Measurements from ENCODE around the gene HDAC3. TPM values are rescaled to one million over a fixed set of nuclear protein-coding genes. Genes with fewer than 3 reads are reported as not detected.

HDAC3 gene
- total RNA-seq, 2 donors from 2014 or later, result 73.3 to 78.9 TPM

- H3K27ac Mint-ChIP-seq, result no peak overlapping the region
- WGBS, 2 experiments (ENCODE audit: insufficient coverage in 1 of 2, insufficient read length in 1 of 2), result 94 to 100% methylated on average over 2 to 3 of the region's 3 CpGs
Measured at GRCh38 chr5:141609044-141609443, 27.6 kb downstream of the HDAC3 start.

GRCh38 chr5:141608557-141608956, 28.1 kb downstream of the HDAC3 start:
- Histone ChIP-seq H3K9me3 (ENCODE audit: control insufficient read depth, low read length) (no peaks in the 10 kb centered on the region), H3K27me3 (ENCODE audit: control insufficient read depth, insufficient read depth, low read length, poor library complexity, severe bottlenecking) (no peaks in the 10 kb centered on the region), H3K4me3 (ENCODE audit: low read length) (no peak overlapping the region), H3K36me3 (ENCODE audit: control insufficient read depth, insufficient read depth, low read length) (peaks cover 19% of the 10 kb centered on the region), H3K27ac (ENCODE audit: low read depth, low read length) (no peak overlapping the region), H3K9ac (ENCODE audit: extremely low read depth, low read length, poor library complexity, severe bottlenecking) (no peak overlapping the region), H3K4me1 (ENCODE audit: control insufficient read depth, insufficient read depth, low read length) (peaks cover 1% of the 10 kb centered on the region)
- no peaks in the 10 kb centered on the region for H3K9me3 Mint-ChIP-seq
- TF ChIP-seq CTCF (conservative IDR thresholded peaks at IDR 0.05), result no peak
- H3K4me1 Mint-ChIP-seq, result peaks cover 30% of the 10 kb centered on the region
- DNase-seq, result no peak
- peak overlapping the region; percentile 37 for H3K27ac Mint-ChIP-seq
- 100% methylated on average over 1 of the region's 1 CpG; no CpG with 5 or more reads in 1 of the 2 experiments for WGBS, 2 experiments (ENCODE audit: insufficient coverage in 1 of 2, insufficient read length in 1 of 2)
- H3K27me3 Mint-ChIP-seq (ENCODE audit: insufficient read depth), result no peaks in the 10 kb centered on the region
- peaks cover 13% of the 10 kb centered on the region for H3K36me3 Mint-ChIP-seq (ENCODE audit: low read depth)
- H3K4me3 Mint-ChIP-seq, result no peak overlapping the region

More at GRCh38 chr5:141609044-141609443, 27.6 kb downstream of the HDAC3 start:
- peaks cover 6% of the 10 kb centered on the region for H3K4me1 ChIP-seq (ENCODE audit: control insufficient read depth, insufficient read depth, low read length)
- Mint-ChIP-seq H3K4me1 (peaks cover 34% of the 10 kb centered on the region), H3K4me3 (no peak overlapping the region), H3K27me3 (ENCODE audit: insufficient read depth) (no peaks in the 10 kb centered on the region), H3K9me3 (no peaks in the 10 kb centered on the region), H3K36me3 (ENCODE audit: low read depth) (peaks cover 13% of the 10 kb centered on the region)
- no peak overlapping the region for H3K9ac ChIP-seq (ENCODE audit: extremely low read depth, low read length, poor library complexity, severe bottlenecking)
- H3K27me3 ChIP-seq (ENCODE audit: control insufficient read depth, insufficient read depth, low read length, poor library complexity, severe bottlenecking), result no peaks in the 10 kb centered on the region
- TF ChIP-seq CTCF (conservative IDR thresholded peaks at IDR 0.05), result no peak
- H3K36me3 ChIP-seq (ENCODE audit: control insufficient read depth, insufficient read depth, low read length), result peaks cover 19% of the 10 kb centered on the region
- no peak for DNase-seq
- H3K4me3 ChIP-seq (ENCODE audit: low read length), result no peak overlapping the region
- no peak overlapping the region for H3K27ac ChIP-seq (ENCODE audit: low read depth, low read length)
- no peaks in the 10 kb centered on the region for H3K9me3 ChIP-seq (ENCODE audit: control insufficient read depth, low read length)

- DNase-seq, result no peak
- no peak overlapping the region for H3K4me3 ChIP-seq (ENCODE audit: low read length)
- no peaks in the 10 kb centered on the region for H3K27me3 Mint-ChIP-seq (ENCODE audit: insufficient read depth)
- 98% methylated on average over 2 of the region's 2 CpGs; no CpG with 5 or more reads in 1 of the 2 experiments for WGBS, 2 experiments (ENCODE audit: insufficient coverage in 1 of 2, insufficient read length in 1 of 2)
- H3K36me3 Mint-ChIP-seq (ENCODE audit: low read depth), result peaks cover 13% of the 10 kb centered on the region
- H3K27ac Mint-ChIP-seq, result peak overlapping the region; percentile 37
- no peaks in the 10 kb centered on the region for H3K9me3 ChIP-seq (ENCODE audit: control insufficient read depth, low read length)
- no peaks in the 10 kb centered on the region for H3K4me1 ChIP-seq (ENCODE audit: control insufficient read depth, insufficient read depth, low read length)
- TF ChIP-seq CTCF (conservative IDR thresholded peaks at IDR 0.05), result no peak
- H3K36me3 ChIP-seq (ENCODE audit: control insufficient read depth, insufficient read depth, low read length), result peaks cover 19% of the 10 kb centered on the region
- no peaks in the 10 kb centered on the region for H3K27me3 ChIP-seq (ENCODE audit: control insufficient read depth, insufficient read depth, low read length, poor library complexity, severe bottlenecking)
- H3K9ac ChIP-seq (ENCODE audit: extremely low read depth, low read length, poor library complexity, severe bottlenecking), result no peak overlapping the region
- no peaks in the 10 kb centered on the region for H3K9me3 Mint-ChIP-seq
- H3K4me1 Mint-ChIP-seq, result peaks cover 26% of the 10 kb centered on the region
- no peak overlapping the region for H3K4me3 Mint-ChIP-seq
- no peak overlapping the region for H3K27ac ChIP-seq (ENCODE audit: low read depth, low read length)
Measured at GRCh38 chr5:141608046-141608445, 28.6 kb downstream of the HDAC3 start.

Data from endodermal cell (in vitro differentiated cells).